Measurements from ENCODE around the gene SDF4.
"Not testable (repeated sequence)": the region's sequence is repeated elsewhere in the genome, so short reads cannot be mapped to it uniquely, and the experiment has no call there.

Gene SDF4

DNA sequence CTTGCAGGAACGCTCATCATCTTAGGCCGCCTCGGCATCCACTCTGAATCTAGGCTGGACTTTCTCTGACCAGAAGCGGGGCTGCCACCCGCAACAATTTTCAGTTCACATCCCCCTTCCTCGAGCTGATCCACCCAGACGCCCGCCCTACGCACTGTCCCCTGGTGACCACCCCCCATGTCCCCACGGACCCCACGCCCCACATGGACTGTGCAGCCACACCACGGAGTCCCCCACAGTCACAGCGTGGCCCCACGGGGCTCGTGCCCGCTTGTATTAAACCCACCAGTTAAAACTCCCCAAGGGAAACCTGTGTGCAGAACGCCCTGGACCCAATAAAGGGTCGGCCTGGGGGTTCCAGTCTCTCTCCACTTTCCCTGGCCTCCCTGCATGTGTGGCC is 27.7 kb upstream of the SDF4 start:
- no peak for DNase-seq

DNA sequence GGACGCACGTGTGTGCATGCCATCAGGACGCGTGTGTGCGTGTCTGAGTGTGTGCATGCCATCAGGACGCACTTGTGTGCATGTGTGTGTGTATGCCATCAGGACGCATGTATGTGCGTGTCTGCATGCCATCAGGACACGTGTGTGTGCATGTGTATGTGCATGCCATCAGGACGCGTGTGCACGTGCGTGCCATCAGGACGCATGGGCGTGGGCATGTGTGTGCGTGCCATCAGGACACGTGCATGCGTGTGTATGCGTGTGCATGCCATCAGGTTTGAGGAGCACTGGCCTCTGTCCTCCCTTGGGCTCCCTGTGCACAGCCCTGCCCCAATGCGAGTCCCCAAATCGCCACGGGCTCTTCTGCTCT is 27.3 kb upstream of the SDF4 start:
- no peak for DNase-seq

DNA sequence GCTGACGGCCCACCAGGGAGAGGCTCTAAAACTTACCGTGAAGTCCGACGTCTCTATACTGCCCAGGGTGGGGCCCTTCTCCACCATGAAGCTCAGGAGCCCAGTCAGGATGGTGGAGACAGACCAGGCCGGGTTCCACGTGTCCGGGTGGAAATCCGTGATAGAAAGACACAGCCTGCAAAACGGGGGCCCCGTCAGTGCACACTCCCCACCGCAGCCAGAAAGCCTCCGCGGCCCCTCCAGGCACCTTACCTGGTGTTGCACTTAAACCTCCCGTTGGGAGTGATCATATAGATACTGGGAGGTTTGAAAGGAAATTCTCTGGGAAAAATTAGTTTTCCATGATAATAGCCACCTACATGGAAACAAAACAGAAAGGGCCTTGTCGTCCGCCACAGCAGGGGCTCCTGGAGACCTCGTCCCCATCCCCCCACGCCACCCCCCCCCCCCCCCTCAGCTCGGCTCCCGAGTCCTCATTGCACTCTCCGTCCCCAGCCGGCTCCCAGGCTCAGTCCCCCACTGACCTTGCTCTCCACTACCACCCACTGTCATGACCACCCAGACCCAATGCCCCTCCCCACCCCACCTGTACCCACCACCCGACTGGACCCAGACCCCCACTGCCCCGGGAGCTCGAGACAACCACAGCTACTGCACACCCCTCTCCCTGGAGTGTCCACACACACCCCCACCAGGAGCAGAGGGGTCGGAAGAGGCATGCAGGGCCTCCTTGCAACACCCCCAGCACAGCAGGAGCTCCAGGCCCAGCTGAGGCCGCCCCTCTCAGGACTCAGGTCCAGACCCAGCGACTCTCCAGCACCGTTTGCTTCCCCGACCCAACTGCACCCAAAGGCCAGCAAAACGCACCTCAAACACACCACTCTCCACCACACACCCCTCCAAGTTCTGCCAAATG is 25.4 kb upstream of the SDF4 start:
- no peak for DNase-seq

DNA sequence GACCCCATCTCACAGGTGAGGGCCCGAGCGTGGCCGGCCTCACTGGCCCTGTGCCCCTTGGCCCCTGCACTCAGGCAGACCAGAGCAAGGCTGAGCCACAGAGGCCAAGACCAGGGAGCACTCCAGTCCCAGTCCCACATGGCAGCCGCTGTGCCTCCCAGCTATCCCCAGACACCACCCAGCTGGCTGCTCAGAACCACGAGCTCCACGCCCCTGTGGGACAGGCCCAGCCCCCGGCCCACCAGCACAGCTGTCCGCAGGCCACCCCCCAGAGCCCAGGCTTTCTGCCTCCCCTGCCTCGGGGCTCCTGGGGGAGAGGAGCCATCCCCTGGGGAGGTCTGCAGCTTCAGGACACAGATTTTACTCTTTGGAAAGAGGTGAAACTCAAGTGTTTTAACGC is 23.8 kb upstream of the SDF4 start:
- no peak for DNase-seq

DNA sequence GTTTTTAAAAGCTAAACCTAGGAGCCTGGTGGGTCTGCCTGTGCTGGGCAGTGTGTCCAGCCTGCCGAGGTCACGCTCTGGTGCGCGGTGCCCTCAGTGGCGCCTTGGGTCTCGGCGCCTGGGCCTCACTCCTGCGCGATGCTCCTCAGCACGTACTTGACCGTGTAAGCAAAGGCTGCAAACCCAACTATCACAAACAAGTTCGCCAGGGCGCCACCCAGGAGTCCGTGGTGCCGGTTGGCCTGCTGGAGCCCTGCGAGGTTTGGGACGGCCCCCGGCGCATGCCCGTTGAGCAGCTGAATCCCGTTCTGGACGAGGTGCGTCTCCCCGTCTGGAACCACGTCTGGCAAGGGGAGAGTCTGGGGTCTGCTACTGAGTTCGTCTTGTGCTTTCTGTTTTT is 23.3 kb upstream of the SDF4 start:
- no peak for DNase-seq

DNA sequence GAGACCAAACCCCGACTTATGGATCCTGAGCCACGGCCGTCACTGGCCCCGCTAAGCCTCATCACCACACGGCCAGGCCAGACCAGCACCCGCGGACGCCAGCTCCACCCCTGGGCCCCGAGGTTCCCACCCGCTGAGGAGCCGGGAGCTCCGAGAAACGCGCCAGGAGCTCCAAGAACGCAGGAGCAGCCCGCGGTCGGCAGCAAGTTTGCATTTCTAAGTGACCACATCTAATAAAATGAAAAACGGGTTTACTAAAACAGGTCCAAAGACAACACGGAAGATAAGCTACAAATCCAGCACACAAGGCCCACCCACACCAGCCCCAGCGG is 22.8 kb upstream of the SDF4 start:
- no peak for DNase-seq

DNA sequence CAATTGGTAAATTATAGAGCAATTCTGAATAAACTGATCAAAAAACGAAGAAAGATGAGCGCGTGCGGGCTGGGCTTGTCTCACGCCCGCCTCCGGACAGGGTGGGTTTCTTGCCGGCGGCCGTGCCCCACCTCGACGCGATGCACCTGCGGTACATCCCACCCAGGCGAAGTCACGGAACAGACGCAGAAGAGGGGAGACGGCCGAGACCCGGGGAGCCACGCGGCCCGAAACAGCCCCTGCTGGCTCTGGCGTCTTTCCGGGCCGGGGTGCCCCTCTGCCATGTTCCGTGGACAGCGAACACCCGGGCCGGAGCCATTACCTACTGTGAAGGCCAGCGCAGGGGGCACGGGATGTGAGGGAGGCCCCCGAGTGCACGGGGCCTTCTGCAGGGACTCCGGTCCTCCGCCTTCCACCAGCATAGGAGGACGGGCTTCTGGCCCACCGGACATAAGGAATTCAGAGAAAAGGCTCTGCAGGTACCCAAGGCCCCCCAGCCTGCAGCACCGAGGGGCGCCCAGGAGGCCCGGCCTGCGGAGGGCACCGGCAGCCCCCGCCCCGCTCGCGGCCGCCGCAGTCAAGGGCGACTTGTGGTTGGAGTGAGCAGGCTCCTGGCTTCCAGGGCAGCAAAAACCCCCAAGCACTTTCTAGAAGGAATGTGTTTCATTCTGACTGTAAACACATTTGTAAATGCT is 22.3 kb upstream of the SDF4 start:
- DNase-seq = no peak

DNA sequence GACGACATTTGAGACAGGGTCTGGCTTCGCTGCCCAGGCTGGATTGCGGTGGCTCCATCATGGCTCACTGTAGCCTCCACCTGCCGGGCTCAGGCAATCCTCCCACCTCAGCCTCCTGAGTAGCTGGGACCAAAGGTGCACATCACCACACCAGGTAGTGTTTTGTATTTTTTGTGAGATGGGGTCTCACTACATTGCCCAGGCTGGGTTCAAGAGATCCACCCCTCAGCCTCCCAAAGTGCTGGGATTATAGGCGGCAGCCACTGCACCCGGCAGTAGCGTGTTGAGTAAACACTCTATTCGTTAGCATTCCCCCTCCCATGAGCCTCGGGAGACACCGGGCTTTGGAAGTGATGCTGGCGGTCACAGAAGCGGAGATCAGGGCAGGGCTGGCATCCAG is 21.5 kb upstream of the SDF4 start:
- no peak for DNase-seq

DNA sequence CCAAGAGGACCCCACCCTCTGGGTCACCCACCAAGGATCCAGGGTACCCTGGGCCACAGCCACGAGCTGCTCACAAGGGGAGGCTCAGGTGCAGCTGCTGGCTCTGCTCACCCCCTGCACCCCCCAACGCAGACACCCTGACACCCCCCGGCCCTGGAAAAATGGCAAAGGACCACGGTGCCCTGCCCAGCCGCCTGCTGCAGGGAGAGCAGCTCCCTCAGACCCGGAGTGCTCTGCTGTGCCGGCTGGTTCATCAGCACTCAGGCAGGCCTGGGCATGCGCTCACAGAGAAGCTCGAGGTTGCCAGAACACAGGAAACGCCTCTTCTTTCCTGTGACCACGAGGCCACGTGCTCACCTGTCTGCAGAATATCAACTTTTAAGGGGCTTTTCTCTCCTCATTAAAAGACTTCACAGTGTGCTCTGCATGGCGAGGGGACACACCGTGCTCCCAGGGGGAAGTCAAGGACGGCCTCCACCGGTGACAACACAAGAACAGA is 19.0 kb upstream of the SDF4 start:
- no peak for DNase-seq

DNA sequence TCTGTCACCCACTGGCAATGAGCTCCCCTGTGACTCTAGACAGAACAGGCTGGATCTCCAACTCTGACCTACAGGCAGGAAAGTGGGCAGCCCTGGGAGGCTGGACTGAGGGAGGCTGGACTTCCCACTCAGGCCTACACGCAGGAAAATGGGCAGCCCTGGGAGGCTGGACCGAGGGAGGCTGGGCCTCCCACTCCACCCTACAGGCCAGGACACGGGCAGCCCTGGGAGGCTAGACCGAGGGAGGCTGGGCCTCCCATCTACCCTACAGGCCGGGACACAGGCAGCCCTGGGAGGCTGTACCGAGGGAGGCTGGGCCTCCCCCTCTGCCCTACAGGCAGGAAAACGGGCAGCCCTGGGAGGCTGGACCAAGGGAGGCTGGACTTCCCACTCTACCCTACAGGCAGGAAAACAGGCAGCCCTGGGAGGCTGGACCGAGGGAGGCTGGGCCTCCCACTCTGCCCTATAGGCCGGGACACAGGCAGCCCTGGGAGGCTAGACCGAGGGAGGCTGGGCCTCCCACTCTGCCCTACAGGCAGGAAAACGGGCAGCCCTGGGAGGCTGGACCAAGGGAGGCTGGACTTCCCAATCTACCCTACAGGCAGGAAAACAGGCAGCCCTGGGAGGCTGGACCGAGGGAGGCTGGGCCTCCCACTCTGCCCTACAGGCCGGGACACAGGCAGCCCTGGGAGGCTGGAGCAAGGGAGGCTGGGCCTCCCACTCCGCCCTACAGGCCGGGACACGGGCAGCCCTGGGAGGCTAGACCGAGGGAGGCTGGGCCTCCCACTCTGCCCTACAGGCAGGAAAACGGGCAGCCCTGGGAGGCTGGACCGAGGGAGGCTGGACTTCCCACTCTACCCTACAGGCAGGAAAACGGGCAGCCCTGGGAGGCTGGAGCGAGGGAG is 16.5 kb upstream of the SDF4 start:
- DNase-seq = not testable (repeated sequence)

DNA sequence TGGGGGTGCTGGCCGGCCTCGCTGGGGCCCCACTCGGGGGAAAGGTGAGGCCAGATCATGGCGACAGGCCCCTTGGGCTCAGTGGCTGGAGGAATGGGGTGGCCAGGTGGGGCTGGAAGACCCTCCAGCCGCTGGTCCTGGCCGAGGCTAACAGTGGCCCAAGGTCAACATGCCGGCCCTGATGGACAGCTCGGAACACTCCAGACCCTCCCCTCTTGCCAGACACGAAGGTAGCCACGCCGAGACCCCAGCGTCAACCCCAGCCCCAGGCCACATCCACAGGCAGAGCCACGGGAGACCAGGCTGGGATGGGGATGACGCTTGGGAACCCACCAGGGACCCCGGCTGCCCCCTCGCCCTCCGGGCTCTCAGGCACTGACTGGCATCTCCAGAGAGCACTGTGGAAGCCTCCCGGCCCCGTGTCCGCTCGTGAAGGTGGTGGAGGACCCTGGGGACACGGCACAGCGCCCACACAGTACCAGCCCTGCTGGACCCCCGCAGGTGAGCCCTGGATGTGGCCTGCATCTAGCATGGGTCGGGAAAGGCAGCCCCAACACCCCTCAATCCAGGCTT is 15.6 kb upstream of the SDF4 start:
- no peak for DNase-seq

DNA sequence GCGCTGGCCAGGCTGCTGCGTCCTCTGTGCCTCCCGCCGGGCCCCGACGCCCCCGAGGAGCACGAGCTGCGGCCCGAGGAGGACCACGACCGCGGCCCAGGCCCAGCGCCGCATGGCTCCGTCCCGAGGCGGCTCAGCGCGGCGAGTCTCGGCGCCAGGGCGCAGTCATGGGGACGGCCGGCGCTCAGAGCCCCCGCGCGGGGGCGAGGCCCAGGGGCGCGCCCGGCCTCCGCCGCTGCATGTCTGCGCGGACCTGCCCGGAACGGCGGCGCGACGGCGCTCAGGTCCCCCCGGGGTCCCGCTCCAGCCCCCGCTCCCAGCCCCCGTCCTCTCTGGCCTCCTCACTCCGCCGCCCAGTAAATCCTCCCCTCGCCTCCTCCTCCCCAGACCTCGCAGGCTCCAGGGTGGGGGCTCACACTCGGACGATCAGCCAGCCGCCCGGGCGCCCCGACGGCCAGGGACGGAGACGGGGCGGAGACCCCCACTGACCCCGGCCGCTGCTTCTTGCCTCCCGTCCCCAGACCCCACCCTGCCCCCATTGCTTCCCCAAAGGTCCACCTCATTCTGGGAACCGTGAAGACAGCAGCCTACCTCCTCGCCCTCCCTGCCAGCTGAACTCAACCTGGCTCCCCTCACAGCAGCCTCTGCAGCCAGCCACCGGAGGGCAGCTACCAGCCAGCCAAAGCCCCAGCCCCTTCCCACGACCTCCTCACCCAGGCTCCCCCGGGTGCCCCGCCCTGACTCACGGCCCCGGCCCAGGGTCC is 15.0 kb upstream of the SDF4 start, which contains the start of gene C1QTNF12:
Gene C1QTNF12, minus strand, starts transcription at position 146 of the 764 bp plus-strand sequence. Its CDS starts 32 bp downstream, at position 114.
- DNase-seq = no peak

DNA sequence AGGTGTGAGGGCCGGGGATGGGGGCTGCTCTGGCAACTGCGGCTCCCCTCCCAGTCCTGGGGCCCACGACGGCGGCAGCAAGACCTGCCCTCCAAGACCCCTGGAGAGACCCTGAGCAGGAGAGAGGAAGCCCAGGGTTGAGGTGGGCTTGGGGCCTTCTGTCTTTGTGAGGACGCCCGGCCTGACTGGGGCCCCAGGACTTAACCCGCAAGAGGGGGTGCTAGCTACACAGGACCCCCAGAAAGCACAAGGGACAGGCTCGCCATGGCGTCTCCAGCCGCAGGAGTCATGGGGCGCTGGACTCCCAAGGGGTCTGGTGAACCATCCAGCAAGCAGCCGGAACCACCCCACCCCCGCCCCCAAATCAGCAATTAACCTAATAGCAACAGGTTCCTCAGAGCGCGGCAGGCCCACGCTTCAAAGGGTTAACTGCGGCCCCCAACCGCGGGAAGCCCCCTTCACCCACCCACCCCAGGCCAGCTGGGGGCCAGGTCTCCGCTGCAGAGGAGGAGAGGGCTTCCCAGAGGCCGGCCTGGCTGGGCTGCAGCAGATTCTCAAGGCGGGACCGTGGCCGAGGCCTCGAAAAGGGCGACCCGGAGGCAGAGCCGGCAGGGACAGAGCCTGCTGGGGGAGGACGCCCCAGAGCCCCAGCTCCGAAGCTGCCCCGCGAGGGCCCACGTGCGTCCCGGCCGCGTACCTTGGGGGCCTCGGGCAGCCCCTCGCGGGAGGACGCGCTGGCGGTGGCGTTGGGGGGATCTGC is 14.2 kb upstream of the SDF4 start:
- no peak for DNase-seq

DNA sequence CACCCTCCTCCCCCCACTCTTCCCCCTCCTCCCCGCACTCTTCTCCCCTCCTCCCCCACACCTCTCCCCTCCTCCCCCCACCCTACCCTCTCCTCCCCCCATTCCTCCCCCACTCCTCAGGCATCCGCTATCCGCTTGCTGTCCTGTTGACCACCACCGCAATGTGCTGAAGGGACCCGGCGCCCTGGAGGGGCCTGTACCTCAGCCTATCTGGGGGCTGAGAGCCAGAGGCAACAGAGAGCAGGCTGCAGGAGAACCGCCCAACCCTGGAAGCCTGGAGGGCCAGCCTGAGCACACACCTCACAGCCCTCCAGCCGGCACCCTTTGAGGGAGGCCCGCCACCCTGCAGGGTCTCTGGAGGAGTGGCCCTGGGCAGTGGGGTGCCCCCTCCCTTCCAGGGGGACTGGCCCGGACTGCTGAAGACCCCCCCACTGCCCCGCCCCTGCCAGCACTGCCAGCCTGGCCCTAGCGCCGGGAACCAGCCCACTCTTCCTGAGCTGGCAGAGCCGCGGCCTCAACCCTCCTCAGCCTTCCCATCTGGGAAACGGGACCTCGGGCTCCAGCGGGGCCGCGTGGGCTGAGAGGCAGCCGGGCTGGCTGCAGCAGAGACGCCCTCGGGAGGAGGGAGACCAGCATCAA is 13.5 kb upstream of the SDF4 start:
- DNase-seq = no peak

DNA sequence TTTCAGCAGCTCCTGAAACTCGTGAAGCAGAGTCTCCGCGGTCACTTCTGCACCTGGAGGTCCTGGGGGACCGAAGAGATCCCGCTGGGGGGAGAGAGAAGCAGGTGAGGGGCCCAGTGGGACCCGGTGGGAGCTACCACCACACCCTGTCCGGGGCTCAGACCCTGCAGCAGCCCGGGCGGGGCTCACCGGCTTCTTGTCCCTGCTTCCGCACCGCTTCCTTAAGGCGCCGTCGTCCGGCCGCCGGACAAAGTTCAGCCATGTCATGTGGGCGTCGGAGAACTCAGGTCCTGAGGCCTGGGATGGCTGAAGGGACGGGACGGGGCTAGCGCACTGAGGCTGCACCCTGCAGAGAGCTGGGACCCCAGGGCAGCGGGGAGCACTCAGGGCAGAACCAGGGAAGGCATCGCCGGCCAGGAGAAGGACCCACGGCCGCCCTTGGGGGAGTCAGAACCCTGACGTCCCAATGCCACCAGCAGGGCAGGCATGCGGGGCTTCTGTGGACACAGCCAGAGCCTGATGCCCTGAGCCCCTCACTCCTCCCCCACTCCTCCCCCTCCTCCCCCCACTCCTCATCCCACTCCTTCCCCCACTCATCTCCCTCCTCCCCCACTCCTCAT is 12.5 kb upstream of the SDF4 start:
- no peak for DNase-seq

DNA sequence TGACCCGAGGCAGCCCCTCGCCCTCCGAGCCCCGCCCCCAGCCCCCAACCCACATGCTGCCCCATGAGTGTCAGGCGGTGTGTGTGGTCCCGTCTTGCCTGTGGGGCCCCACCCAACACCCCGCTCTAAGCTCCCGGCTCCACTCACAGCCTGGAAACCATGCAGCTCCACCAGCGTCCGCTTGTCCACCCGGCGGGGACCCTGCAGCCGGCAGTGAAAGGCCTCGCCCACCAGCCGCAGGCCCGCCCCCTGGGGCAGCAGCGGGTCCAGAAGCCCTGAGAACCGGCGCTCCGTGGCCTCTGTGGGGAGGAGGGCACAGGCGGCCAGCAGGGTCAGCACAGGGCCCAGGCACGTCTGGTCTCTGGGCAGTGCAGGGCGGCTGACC is 12.0 kb upstream of the SDF4 start:
- no peak for DNase-seq

DNA sequence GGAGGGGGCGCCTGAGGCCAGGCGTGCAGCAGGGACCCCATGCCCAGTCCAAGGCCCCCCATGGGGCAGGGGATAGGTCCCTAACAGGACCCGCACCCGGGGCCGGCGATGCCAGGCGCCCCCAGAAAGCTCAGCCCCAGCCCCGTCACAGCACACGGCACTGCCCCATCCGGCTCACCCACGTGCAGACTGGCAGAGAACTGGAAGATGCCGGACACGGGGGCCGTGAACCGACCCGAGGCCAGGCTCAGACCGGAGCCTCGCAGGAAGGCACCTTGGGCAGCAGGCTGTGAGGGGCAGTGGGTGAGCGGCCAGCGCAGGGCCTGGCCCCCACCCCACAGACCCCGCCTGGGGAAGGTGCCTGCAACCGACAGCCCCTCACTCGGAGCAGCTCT is 11.5 kb upstream of the SDF4 start:
- DNase-seq = no peak

DNA sequence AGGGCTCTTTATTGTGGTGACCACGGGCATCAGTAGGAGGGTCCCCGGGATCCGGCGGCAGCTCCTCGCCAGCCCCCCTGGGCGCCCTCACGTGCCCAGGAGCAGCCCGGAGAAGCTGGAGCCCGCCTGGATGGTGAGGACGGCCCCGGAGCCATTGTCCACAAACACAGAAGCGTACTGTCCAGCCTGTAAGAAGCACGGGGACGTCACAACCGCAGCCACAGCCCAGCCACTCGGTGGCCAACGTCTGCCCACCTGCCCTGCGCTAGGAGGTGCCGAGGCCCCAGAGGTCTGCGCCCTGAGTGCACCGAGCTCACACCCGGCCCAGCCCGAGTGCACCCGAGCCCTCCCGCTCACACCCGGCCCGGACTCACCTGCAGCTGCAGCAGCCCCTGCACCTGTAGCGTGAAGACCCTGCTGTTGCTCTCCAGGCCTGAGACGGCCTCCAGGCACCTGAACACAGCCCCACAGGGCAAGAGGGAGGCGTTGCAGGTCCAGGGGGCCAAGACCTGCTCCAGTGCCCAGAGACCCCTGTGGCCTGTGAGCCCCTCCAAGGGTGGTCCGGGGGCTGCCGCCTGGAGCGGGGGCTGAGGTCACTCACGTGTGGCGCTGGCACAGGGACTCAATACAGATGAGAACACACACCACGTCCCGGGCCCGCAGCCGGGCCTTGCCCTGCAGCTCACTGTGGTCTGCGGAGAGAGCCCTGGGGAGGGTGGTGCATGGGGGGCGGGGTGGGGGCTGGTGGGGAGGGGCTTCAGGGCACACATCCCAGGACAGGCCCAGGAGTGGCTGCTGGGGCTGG is 10.9 kb upstream of the SDF4 start:
- DNase-seq = no peak

DNA sequence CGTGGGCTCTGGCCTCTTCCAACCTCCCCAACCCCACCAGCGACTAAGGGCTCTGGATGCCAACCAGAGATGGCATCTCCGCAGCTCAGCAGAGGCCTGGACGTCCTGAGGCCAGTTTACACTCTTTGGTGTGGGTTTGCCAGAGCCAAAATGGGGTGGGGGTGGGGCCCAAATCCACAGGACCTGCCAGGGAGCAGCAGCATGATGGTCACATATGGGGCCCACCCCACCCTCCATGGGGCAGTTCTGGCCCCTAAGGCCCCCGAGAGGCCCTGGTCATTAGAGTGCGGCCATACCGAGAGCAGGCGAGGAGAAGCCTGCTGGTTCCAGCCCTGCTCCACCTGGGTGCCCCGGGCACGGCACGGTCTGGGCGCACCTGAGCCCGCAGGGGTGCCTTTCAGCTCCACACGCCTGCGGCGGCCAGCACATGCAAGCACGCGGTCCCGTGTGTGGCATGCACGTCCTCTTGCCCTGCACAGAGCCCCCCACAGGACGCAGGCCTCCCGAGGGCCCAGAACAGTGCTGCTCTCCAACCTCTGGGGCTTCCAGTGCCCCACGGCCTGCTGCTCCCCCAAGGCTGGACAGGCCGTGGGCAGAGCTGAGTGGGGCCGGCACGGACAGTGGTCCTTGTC is 9.9 kb upstream of the SDF4 start:
- DNase-seq = no peak
